GM21515 (cell line): ENCODE data around the gene LINC00237.

Experiments used
- ATAC-seq: cut with Tn5 transposase; IDR thresholded peaks from one replicate; pipeline ENCODE4 v1.9.1; 2021; ENCODE audit not compliant: unreplicated experiment

Gene LINC00237

DNA sequence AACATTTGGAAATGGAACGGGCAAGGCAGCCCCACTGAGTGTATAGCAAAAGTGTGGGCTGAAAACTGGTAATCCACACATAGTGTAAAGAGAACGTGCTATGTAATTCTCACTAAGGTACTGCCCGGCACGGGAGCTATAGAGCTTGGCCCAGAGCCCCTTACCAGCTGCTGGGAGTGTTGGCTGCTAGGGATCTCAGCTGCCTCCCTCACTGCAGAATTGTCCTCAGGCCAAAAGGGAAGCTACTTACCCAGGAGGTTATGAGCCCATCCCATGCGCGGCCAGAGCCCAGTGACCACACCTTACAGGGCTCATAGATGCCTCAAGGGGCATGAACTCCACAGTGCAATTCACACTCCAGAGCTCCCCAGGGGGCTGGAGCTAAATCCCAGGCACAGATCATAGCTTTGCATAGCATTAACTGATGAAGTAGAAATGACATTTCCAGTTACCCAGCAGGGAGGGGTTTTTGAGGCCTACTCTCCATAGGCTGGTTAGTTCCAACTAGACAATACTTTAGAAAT lies 56.8 kb downstream of the LINC00237 start:
- no peak for ATAC-seq

DNA sequence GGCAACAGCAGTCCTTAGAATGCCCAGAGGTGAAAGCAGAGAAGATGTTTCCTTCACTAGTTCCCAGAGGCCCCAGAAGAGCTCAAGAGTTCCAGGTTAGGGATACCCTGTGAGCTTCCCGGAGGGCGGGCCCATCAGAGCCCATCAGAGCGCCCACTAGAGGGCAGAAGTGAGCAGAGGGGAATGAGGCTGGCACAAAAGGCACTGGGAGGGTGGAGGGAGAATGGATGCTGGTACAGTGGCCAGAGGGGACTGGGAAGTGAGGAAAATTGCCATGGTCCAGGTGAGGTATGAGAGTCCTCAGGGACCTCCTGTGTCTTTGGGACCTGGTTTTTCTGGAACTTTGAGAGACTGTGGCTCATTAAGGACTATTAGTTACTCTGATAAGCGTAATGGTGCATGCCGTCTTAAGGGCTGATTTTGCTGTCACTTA lies 57.3 kb downstream of the LINC00237 start:
- ATAC-seq = no peak

DNA sequence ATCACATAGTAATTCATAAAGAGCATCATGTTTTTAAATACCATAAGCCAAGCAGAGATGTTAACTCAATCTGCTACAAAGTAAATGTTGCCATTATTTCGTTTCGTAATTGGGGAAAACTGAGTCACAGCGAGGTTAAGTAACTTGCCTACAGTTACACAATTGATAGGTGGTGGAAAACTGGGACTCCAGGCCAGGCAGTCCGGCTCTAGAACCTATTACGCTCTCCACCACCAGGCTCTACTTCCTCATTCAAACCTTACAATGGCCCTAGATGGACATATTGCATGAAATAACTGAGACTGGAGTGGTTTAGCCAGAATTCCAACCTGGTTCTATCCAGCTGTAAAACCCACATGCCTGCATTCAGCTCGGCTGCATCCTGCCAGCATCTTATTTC lies 58.2 kb downstream of the LINC00237 start:
- no peak for ATAC-seq

DNA sequence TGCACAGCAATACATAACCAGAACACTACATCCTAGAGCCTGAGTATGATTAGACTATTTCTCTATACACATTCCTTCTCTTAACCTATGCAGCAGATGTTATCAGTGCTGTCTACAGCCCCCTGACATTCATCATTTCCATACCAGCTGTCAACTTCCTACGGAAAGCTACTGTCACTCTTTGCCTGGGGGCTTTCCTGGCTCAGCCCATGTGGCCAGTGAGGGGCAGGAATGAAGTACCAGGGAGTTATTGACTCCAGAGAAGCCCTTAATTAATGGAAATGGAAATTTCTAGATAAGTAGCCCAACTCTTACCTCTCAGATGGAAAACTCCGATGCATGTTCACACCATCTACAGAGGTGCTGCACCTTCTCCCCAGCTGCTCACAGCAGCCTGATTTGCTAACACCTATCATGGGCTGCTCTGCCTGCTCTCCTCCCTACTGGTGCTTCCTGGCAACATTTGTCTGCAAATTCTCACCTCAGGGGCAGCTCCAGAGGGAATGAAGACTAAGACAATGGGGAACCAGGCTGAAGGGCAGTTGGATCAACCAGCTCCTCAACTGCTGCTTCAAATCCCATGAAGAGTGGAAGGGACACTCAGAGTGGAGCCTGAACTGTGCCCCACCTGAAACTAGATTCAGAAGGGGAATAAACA lies 59.6 kb downstream of the LINC00237 start:
- no peak for ATAC-seq
